ENCODE data around the gene NDUFA11. TPM values are rescaled to one million over a fixed set of nuclear protein-coding genes. Genes with fewer than 3 reads are reported as not detected.

Gene NDUFA11
- total RNA-seq, 2 experiments from 2014 or later = 233 to 237 TPM

- intact Hi-C loops (cut with micrococcal nuclease) = no loop called here
- ChIA-PET CTCF (no interaction called here), POLR2A (no interaction called here)
- no peaks in the 10 kb centered on the region for H3K27me3 Mint-ChIP-seq
- DNase-seq (no peak), ATAC-seq (no peak)
- peaks cover 13% of the 10 kb centered on the region for H3K36me3 Mint-ChIP-seq (ENCODE audit: low read depth)
- no peaks in the 10 kb centered on the region for H3K4me1 Mint-ChIP-seq (ENCODE audit: low read depth)
- H3K27ac Mint-ChIP-seq = no peak overlapping the region
- TF ChIP-seq CTCF (IDR thresholded peaks at IDR 0.05) = no peak
- H3K9me3 Mint-ChIP-seq = no peaks in the 10 kb centered on the region
- no peak overlapping the region for H3K4me3 Mint-ChIP-seq
Observed at GRCh38 chr19:5936292-5936592, 32.7 kb upstream of the NDUFA11 start.

DNA sequence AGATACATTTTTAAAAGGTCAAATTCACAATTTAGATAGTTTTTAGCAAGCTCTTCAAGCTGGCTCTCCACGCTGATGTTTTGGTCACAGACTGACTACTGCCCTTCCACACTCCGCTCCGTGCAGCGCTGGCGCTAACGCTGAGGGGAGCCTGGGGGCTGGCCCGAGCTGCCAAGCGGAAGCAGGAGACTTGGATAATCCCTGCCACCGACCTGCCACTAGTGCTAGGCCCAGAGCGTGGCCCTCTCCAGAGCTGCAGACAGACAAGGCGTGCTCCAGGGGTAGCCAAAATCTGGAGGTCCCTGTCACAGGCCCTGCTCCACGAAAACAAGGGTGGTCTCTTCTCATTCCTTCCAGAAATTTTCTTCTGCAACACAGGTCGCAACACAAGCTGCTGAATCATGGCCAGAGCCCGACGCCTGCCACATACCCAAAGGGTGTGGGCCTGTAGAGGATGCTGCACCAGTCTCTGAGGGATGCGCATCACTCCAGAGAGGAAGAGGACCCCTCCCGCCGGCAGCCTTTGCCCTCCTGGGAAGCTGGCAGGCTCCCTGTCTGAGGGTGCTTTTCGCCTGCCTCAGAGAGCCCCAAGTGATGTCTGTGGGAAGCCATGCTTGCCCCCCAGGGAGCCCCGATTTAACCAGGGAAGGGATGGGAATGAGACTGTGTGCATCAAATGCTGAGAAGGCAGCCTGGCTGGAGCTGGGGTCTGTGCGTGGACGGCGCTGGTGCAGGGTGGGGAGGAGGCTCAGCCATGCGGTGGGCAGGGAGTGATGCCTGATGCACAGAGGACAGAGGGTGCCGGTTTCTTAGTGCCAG, 32.1 kb upstream of the NDUFA11 start:
- Mint-ChIP-seq H3K9me3 (no peaks in the 10 kb centered on the region), H3K36me3 (ENCODE audit: low read depth) (peaks cover 15% of the 10 kb centered on the region), H3K4me3 (no peak overlapping the region), H3K4me1 (ENCODE audit: low read depth) (no peaks in the 10 kb centered on the region), H3K27me3 (no peaks in the 10 kb centered on the region), H3K27ac (no peak overlapping the region)
- POLR2A ChIA-PET = interaction anchor here (0.6 kb wide), 1 partner anchor 35 kb away, joined by 4 read pairs; no protein-coding TSS in a partner anchor
- no peak for ATAC-seq
- intact Hi-C loops (cut with micrococcal nuclease) = no loop called here
- TF ChIP-seq CTCF (IDR thresholded peaks at IDR 0.05) = no peak
- DNase-seq = no peak
- CTCF ChIA-PET = no interaction called here

- intact Hi-C loops (cut with micrococcal nuclease) = no loop called here
- Mint-ChIP-seq H3K9me3 (no peaks in the 10 kb centered on the region), H3K27ac (no peak overlapping the region), H3K36me3 (ENCODE audit: low read depth) (peaks cover 15% of the 10 kb centered on the region), H3K27me3 (no peaks in the 10 kb centered on the region), H3K4me3 (no peak overlapping the region), H3K4me1 (ENCODE audit: low read depth) (no peaks in the 10 kb centered on the region)
- POLR2A ChIA-PET = no interaction called here
- ATAC-seq (no peak), DNase-seq (no peak)
- TF ChIP-seq CTCF (IDR thresholded peaks at IDR 0.05) = no peak
- CTCF ChIA-PET = no interaction called here
Observed at GRCh38 chr19:5934774-5935472, 31.3 kb upstream of the NDUFA11 start.

DNA sequence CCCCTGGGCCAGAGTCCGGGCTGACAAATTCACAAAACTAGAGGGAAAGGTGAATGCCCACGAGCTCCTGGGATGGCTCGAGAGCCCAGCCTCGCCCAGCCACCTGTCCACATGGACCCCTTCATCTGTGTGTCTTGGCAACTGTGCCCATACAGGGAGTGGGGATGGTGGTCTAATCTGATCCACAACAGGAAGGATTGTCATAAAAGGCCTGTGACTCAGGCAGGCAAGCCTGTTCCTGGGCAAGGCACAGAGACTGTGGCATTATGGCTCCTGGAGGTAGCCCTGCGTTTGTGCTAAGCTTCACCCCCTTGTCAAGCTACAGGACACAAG, 30.4 kb upstream of the NDUFA11 start:
- Mint-ChIP-seq H3K4me3 (no peak overlapping the region), H3K4me1 (ENCODE audit: low read depth) (no peaks in the 10 kb centered on the region), H3K36me3 (ENCODE audit: low read depth) (peaks cover 11% of the 10 kb centered on the region), H3K27me3 (no peaks in the 10 kb centered on the region), H3K27ac (no peak overlapping the region), H3K9me3 (no peaks in the 10 kb centered on the region)
- intact Hi-C loops (cut with micrococcal nuclease) = no loop called here
- CTCF ChIA-PET = no interaction called here
- no peak for DNase-seq
- POLR2A ChIA-PET = no interaction called here
- no peak for TF ChIP-seq CTCF (IDR thresholded peaks at IDR 0.05)
- ATAC-seq = no peak

GRCh38 chr19:5933391-5934068, 29.9 kb upstream of the NDUFA11 start:
- CTCF ChIA-PET = no interaction called here
- no peak for ATAC-seq
- Mint-ChIP-seq H3K36me3 (ENCODE audit: low read depth) (peaks cover 16% of the 10 kb centered on the region), H3K4me1 (ENCODE audit: low read depth) (no peaks in the 10 kb centered on the region), H3K27ac (no peak overlapping the region), H3K4me3 (no peak overlapping the region), H3K9me3 (no peaks in the 10 kb centered on the region), H3K27me3 (no peaks in the 10 kb centered on the region)
- no peak for DNase-seq
- POLR2A ChIA-PET = no interaction called here
- no peak for TF ChIP-seq CTCF (IDR thresholded peaks at IDR 0.05)
- intact Hi-C loops (cut with micrococcal nuclease) = no loop called here

All from activated CD8-positive, alpha-beta T cell treated with anti-CD3 and anti-CD28 coated beads for 36 hours (primary cell).